BLaER1 (cell line): ENCODE results near the gene NUP214.
"Not testable (repeated sequence)": the region's sequence is repeated elsewhere in the genome, so short reads cannot be mapped to it uniquely, and the experiment has no call there.

Experiments used
- H3K27ac ChIP-seq: shearing (Covaris generic); formaldehyde crosslinking; 2 replicates; pipeline ENCODE4 v1.8.1; 2022
- H3K27me3 ChIP-seq: shearing (Covaris generic); formaldehyde crosslinking; 2 replicates; pipeline ENCODE4 v1.8.1; 2022
- H3K36me3 ChIP-seq: shearing (Covaris generic); formaldehyde crosslinking; 2 replicates; pipeline ENCODE4 v1.8.1; 2022
- H3K4me1 ChIP-seq: shearing (Covaris generic); formaldehyde crosslinking; 2 replicates; pipeline ENCODE4 v1.8.1; 2022
- H3K4me2 ChIP-seq: shearing (Covaris generic); formaldehyde crosslinking; 2 replicates; pipeline ENCODE4 v1.8.1; 2022
- H3K4me3 ChIP-seq: shearing (Covaris generic); formaldehyde crosslinking; 2 replicates; pipeline ENCODE4 v1.8.1; 2022
- H3K9ac ChIP-seq: shearing (Covaris generic); formaldehyde crosslinking; 2 replicates; pipeline ENCODE4 v1.8.1; 2022
- H3K9me3 ChIP-seq: shearing (Covaris generic); formaldehyde crosslinking; 2 replicates; pipeline ENCODE4 v1.8.1; 2022
- H4K20me1 ChIP-seq: shearing (Covaris generic); formaldehyde crosslinking; 2 replicates; pipeline ENCODE4 v1.8.1; 2022
- Cebpa-rat ChIP-seq: shearing (Covaris generic); IDR thresholded peaks from 2 replicates; pipeline ENCODE4 v1.8.1; 2022

Gene NUP214

GRCh38 chr9:131096269-131097125 lies 28.9 kb upstream of the NUP214 start, which contains the start of gene AIF1L:
Gene AIF1L (plus strand): TSS chr9:131096531. CDS start chr9:131096630, 99 bp downstream.
- Histone ChIP-seq H3K36me3 (no peaks in the 10 kb centered on the region), H3K4me1 (peaks cover 55% of the 10 kb centered on the region), H3K27me3 (peaks cover 37% of the 10 kb centered on the region), H4K20me1 (no peaks in the 10 kb centered on the region), H3K4me2 (peak within 1 kb of the TSS; percentile 81), H3K27ac (peak within 1 kb of the TSS; percentile 36), H3K4me3 (peak within 1 kb of the TSS; percentile 70), H3K9me3 (no peaks in the 10 kb centered on the region), H3K9ac (peak within 1 kb of the TSS; percentile 64)
- TF ChIP-seq Cebpa-rat: no peak

- peak overlapping the region; percentile 64; the same call in 1 of the 2 replicates for H3K9ac ChIP-seq
- H3K9me3 ChIP-seq: no peaks in the 10 kb centered on the region
- peak overlapping the region; percentile 70 for H3K4me3 ChIP-seq
- peaks cover 37% of the 10 kb centered on the region for H3K27me3 ChIP-seq
- no peaks in the 10 kb centered on the region for H3K36me3 ChIP-seq
- H3K4me1 ChIP-seq: peaks cover 62% of the 10 kb centered on the region
- peak overlapping the region; percentile 36; the same call in 1 of the 2 replicates for H3K27ac ChIP-seq
- no peaks in the 10 kb centered on the region for H4K20me1 ChIP-seq
- TF ChIP-seq Cebpa-rat: no peak
- H3K4me2 ChIP-seq: peak overlapping the region; percentile 81
These were observed 28.0 kb upstream of the NUP214 start for GRCh38 chr9:131097126-131097947.

DNA sequence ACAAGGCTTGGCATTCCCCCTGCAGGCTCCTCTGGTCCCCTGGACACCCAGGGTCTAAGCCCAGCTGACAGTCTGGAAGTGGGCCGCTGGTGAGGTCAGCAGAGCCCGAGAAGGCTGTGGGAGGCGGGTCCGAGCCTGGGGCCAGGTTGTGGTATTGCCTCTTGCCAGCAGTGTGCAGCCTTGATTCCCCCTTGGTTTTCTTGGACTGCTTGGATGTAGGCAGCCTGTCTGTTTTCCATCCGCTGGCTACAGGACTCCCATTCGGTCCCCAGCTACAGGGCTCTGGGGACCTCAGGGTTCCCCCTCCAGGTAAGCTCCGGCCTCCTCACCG lies 27.5 kb upstream of the NUP214 start:
- no peaks in the 10 kb centered on the region for H3K36me3 ChIP-seq
- H3K27ac ChIP-seq: no peak overlapping the region; the same call in 1 of the 2 replicates
- H3K4me2 ChIP-seq: peak overlapping the region; percentile 81
- TF ChIP-seq Cebpa-rat: no peak
- H3K4me1 ChIP-seq: peaks cover 67% of the 10 kb centered on the region
- no peaks in the 10 kb centered on the region for H3K9me3 ChIP-seq
- H3K4me3 ChIP-seq: peak overlapping the region; percentile 70; the same call in 1 of the 2 replicates
- peaks cover 37% of the 10 kb centered on the region for H3K27me3 ChIP-seq
- H4K20me1 ChIP-seq: no peaks in the 10 kb centered on the region
- H3K9ac ChIP-seq: peak overlapping the region; percentile 30; the same call in 1 of the 2 replicates

- Histone ChIP-seq H3K9me3 (no peaks in the 10 kb centered on the region), H3K27ac (peak overlapping the region; percentile 36; the same call in 1 of the 2 replicates), H3K36me3 (no peaks in the 10 kb centered on the region), H3K4me2 (peak overlapping the region; percentile 81), H3K4me1 (peaks cover 74% of the 10 kb centered on the region), H3K27me3 (peaks cover 37% of the 10 kb centered on the region), H3K4me3 (peak overlapping the region; percentile 70; the same call in 1 of the 2 replicates), H4K20me1 (no peaks in the 10 kb centered on the region), H3K9ac (peak overlapping the region; percentile 30; the same call in 1 of the 2 replicates)
- TF ChIP-seq Cebpa-rat: no peak
These were observed 26.8 kb upstream of the NUP214 start for GRCh38 chr9:131098391-131099101.

GRCh38 chr9:131099102-131099606 lies 26.2 kb upstream of the NUP214 start:
- H3K27ac ChIP-seq: peak overlapping the region; percentile 36; the same call in 1 of the 2 replicates
- no peaks in the 10 kb centered on the region for H3K36me3 ChIP-seq
- H3K4me1 ChIP-seq: peaks cover 80% of the 10 kb centered on the region
- H3K4me2 ChIP-seq: peak overlapping the region; percentile 81
- H3K9ac ChIP-seq: peak overlapping the region; percentile 30; the same call in 1 of the 2 replicates
- H3K9me3 ChIP-seq: no peaks in the 10 kb centered on the region
- 0 out of 2 replicates have a peak overlapping the region, but pooled peaks have one; percentile 70 for H3K4me3 ChIP-seq
- H4K20me1 ChIP-seq: no peaks in the 10 kb centered on the region
- TF ChIP-seq Cebpa-rat: no peak
- H3K27me3 ChIP-seq: peaks cover 37% of the 10 kb centered on the region

GRCh38 chr9:131099845-131100244 lies 25.5 kb upstream of the NUP214 start:
- Histone ChIP-seq H3K4me2 (peak overlapping the region; percentile 81), H3K4me1 (peaks cover 87% of the 10 kb centered on the region), H3K27ac (peak overlapping the region; percentile 61; the same call in 1 of the 2 replicates), H3K4me3 (peak overlapping the region; percentile 23; the same call in 1 of the 2 replicates), H3K9ac (peak overlapping the region; percentile 48; the same call in 1 of the 2 replicates), H3K27me3 (peaks cover 33% of the 10 kb centered on the region)
- not testable (repeated sequence) for H4K20me1 ChIP-seq, H3K36me3 ChIP-seq, H3K9me3 ChIP-seq

DNA sequence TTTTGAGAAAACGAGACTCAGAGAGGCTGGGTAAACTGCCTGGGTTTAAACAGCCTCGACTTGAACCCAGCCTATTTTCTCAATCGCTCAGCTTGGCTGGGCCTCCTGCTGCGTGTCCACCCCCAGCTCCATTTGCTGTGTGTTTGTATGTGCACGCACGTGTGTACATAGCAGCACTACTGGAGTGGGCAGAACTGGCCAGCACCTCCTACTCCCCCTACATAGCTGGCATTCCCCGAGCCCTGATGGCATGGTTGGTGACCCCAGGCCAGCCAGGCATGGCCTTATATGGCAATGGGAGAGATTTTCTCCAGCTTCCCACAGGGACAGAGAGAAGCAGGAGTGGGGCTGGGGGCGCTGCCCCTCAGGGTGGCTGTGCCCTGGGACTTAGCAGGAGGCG lies 24.9 kb upstream of the NUP214 start:
- TF ChIP-seq Cebpa-rat: no peak
- Histone ChIP-seq H3K36me3 (no peaks in the 10 kb centered on the region), H3K27me3 (peaks cover 27% of the 10 kb centered on the region), H3K9ac (peak overlapping the region; percentile 48; the same call in 1 of the 2 replicates), H3K9me3 (no peaks in the 10 kb centered on the region), H3K27ac (peak overlapping the region; percentile 61; the same call in 1 of the 2 replicates), H3K4me1 (peaks cover 89% of the 10 kb centered on the region), H4K20me1 (no peaks in the 10 kb centered on the region), H3K4me3 (peak overlapping the region; percentile 23; the same call in 1 of the 2 replicates), H3K4me2 (peak overlapping the region; percentile 81)

DNA sequence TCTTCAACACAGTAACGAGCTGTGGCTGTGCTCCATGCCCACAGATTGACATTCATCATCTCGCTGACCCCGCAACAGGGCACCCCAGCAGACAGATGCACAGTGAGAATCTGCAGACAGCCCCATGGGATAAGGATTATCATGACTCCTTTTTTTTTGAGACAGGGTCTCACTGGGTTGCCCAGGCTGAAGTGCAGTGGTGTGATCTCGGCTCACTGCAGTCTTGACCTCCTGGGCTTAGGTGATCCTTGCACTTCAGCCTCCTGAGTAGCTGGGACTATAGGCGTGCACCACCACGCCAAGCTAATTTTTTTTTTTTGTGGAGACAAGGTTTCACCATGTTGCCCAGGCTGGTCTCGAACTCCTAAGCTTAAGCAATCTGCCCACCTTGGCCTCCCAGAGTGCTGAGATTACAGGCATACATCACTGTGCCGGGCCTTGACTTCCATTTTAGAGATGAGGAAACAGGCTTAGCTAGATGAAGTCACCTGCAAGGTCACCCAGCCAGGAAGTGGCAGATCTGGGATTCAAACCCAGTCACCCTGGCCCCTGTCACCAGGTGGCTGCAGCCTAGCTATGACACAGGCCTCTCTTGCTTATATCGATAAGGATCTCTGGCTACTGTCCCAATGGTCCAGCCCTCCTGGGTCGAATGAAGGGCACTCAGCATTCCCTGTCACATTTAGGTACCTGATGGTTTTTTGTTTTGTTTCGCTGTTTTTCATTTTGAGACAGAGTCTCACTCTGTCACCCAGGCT lies 24.0 kb upstream of the NUP214 start:
- Histone ChIP-seq H3K9me3 (no peaks in the 10 kb centered on the region), H3K4me2 (peak overlapping the region; percentile 81), H4K20me1 (no peaks in the 10 kb centered on the region), H3K36me3 (no peaks in the 10 kb centered on the region), H3K4me1 (peaks cover 83% of the 10 kb centered on the region), H3K27me3 (peaks cover 19% of the 10 kb centered on the region), H3K9ac (no peak overlapping the region), H3K27ac (no peak overlapping the region), H3K4me3 (no peak overlapping the region)
- no peak for TF ChIP-seq Cebpa-rat
